GM19452 (cell line): ENCODE measurements around the gene INTS6.
A peak's percentile ranks its signal among the peaks of the same experiment; 100 is the strongest.
"Not testable (repeated sequence)": the region's sequence is repeated elsewhere in the genome, so short reads cannot be mapped to it uniquely, and the experiment has no call there.

Source experiments
- ATAC-seq: cut with Tn5 transposase; IDR thresholded peaks from one replicate; pipeline ENCODE4 v1.9.1; 2021; ENCODE audit not compliant: unreplicated experiment

The INTS6 gene

DNA sequence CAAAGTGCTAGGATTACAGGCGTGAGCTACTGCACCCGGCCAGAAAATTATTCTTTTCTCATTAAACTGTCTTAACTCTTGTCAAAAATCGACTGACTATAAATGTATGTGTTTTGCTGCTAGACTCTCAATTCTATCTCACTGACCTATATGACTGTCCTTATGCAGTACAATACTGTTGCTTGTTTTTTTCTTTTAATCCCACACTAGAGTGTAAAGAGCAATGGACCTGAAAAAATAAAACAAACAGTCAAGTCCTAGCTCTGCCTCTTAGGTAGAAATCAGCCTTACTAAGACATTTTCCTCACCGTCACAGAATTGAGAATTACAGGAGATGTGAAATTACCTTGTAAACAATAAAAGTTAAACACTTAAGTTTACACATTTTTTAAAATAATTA is 35.1 kb downstream of the INTS6 start:
- ATAC-seq = no peak

GRCh38 chr13:51416107-51416506 is 36.7 kb downstream of the INTS6 start:
- ATAC-seq = peak; percentile 59

GRCh38 chr13:51415339-51415738 is 37.5 kb downstream of the INTS6 start:
- not testable (repeated sequence) for ATAC-seq

- no peak for ATAC-seq
These were observed 40.4 kb downstream of the INTS6 start for GRCh38 chr13:51412431-51412830.

GRCh38 chr13:51405176-51405575 is 47.7 kb downstream of the INTS6 start:
- no peak for ATAC-seq

DNA sequence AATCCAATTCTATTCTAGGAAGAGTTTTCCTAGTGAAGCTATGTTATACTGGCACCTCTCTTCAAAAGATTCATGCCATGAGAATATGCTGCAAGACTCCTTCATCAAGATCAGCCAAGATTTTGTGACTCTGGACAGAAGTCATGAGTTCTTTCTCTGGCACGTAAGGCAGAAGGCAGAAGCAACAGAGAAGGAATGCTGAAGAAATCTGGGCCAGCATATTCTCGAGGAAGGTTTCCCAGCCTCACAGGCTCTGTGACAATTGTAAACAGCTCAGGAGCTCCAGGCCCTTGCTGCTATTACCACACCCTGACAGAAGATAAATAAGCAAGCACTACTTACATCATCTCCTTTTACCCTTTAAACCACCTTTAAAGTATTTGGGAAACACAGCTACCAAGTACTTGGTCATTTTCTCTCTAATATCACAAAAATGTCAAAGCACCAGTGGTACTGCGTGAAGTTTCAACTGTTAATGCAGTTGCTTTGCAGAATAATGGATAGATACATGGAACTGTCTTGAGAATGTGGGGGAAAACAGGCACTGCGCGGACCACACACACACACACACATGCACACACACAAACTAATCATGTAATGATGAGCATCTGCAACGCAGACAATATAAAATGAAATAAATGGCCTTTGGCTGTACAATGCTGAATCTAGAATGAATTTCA is 55.4 kb downstream of the INTS6 start:
- no peak for ATAC-seq

DNA sequence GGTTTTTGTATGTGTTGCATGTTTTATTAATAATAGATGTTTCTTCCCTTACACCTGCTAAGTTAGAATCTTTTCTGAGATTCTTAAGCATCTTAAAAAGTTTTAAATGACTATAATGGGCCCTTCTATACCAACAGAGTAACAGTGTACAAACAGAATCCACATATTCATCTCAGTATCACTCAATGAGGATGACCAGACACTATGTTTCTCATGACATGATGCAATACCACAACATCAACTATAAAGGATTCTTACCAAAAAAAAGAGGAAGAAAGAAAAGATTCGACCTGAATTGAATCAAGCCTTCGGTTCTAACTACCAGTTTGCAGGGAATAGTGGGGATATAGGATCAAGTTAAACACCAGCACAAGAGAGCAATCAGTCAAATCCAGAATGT is 56.5 kb downstream of the INTS6 start:
- ATAC-seq = peak; percentile 66

GRCh38 chr13:51394724-51395123 is 58.1 kb downstream of the INTS6 start:
- ATAC-seq = no peak

DNA sequence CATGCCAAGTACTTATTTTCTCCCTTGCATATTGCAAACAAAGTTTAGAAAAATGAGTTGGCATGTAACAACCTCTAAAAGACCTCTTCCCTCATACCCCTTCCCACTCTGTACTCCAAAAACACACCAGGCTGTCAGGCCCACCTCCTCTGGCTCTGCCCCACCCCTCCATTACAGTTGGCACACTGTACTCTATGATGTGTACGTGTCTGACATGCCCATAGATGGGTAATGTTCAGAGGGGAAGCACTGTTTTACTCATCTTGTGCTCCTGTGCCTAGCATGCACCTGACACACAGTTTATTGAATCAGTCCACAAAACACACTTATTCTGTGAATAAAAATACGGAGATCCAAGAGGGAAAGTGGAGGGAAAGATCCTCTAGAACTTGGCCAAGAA is 67.7 kb downstream of the INTS6 start:
- no peak for ATAC-seq

GRCh38 chr13:51380269-51380668 is 72.6 kb downstream of the INTS6 start:
- no peak for ATAC-seq

DNA sequence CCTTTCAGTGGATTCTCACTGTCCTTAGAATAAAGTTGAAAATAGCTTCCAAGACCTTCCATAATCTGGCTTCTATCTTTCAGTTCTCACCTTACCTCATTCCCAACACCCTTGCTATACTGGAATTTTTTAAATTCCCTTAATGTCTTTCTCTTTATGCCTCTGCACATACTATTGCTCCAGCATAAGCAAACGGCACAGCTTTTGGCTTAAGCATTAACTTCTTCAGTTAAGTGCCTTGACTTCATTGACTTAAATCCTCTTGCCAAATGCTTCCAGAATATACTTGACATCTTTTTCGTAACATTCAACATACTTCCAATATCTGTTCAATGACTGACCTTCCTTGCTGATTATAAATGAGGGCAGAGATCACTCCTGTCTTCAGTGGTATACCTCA is 79.4 kb downstream of the INTS6 start:
- ATAC-seq = no peak

- no peak for ATAC-seq
These were observed 81.0 kb downstream of the INTS6 start for GRCh38 chr13:51371768-51372399.

DNA sequence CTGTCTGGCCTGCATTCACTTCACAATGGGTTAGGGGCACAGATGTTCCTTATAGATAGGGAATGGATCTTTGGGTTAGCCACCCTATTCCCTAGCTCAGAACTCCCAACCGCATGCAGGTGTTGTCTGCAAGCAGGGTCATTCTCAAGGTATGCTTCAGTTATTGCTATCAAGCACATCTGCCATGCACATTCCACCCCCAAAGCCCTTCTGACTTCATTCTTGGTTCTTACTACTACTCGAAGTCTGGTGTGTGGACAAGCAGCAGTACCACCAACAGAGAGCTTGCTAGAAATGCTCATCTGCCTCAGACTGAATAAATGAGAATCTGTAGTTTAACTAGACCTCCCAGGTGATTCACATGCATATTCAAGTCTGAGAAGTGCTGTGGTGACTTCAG is 82.0 kb downstream of the INTS6 start:
- ATAC-seq = no peak

- ATAC-seq = no peak
These were observed 82.7 kb downstream of the INTS6 start for GRCh38 chr13:51370116-51370515.

DNA sequence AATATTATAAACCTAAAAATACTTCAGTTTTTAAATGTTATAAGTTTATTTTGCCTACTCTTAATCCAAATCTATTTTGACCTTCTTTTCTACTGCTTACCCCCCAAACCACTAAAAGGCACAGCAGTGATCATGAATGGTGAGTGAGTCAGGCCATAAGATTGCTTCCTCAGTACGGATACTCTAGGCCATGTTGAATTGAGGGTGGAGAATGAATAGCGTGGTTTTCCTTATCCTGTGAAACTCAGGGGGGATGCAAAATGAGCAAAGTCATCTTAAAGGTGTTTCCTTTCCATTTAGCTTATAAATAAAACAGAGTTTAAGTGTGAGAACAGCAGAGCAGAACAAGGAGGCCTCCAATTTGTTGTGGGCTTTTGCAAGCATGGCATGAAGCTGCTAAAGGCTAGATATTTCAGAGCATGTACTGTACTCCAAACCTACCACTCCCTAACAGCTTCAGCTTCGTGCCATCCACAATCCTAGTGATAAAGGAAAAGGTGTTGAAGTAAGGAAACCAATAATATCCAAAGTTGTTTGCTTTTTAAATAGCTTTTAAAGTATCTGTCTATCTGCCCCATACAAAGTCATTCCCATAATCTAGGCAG is 88.3 kb downstream of the INTS6 start:
- no peak for ATAC-seq

DNA sequence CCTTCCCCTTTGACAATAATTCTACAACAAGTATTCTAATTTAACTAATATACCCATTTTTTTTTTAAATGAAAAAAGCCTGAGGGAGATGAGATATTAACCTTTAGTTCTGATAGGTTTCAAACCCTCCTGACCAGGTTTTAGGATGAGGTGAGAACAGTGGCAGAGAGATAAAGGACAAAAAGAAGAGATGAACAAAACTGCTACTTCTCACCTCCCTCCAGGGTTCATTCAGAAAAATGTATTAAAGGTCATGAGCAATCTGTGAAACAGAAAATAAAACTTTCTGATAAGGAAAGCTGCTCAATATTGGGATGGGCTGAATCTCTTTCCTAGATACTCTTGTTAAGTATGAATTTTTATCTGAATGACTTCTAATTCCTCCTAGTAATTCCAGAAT is 89.2 kb downstream of the INTS6 start:
- no peak for ATAC-seq

DNA sequence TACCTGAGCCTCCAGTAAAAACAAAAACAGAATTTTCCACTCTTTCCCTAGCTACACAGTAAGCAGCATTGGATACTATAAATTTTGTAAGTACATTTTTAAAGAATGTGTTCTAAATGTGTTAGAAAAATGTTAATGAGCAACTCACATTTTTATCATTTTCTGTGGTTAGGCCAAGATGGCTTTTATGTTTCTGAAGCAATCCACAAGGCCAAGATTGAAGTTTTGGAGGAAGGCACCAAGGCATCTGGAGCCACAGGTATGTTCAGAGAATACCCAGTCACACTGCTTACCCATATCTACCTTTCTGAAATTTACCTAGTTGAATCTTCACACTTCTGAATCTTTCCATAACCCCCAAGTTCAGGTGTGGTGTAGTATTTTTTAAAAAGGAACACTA is 91.7 kb downstream of the INTS6 start:
- no peak for ATAC-seq

DNA sequence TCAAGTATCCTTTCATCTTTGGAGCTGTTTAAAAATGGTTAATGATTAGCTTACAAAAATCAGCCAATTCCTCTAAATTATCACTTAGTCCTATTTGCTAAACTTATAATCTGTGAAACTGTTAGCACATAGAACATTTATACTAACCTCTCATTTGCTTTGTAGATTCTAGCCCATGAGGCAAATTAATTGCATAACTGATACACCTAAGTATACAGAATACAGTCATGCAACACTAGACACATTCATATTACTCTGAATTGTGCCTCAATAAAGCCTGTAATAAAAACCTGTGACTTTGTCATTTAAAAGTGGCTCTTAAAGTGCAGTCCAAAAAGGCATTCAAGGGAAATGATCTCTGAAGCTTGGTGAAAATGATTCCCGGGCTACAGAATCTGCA is 92.3 kb downstream of the INTS6 start:
- ATAC-seq = no peak

- ATAC-seq = no peak
These were observed 93.5 kb downstream of the INTS6 start for GRCh38 chr13:51359352-51359751.

DNA sequence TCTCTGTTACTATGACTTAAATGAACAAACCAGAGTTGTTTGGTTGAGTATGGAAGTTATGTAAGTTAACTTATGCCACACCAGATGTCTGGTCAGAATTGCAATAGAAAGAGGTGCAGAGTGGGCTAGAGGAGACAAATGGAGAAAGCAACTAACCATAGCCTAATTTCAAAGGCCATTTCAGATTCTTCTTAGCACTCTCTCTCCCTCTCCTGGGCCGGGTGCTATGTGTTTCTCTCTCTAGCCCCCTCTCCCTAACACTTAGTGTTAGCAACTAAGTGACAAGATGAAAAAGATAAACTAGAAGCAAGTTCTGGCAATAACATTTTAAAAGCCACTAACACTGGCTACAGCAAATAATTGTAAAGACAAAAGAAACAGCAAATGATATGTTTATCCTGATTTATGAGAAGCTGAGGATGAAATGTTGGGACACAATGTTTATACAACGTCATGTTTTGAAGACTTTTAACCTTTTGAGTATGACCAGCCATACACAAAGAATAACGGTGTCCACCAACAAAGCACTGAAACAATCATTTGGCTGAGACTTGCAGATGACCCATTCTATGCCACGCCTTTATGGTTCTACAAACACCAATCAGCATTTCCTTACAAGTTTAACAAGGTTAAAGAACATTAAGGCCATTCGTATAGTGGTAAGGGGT is 94.8 kb downstream of the INTS6 start:
- no peak for ATAC-seq

GRCh38 chr13:51355217-51355616 is 97.6 kb downstream of the INTS6 start:
- no peak for ATAC-seq

- no peak for ATAC-seq
These were observed 103.8 kb downstream of the INTS6 start for GRCh38 chr13:51349016-51349415.
